GM20431 (cell line): ENCODE results near the gene ZCCHC9.
"Not testable (repeated sequence)": the region's sequence is repeated elsewhere in the genome, so short reads cannot be mapped to it uniquely, and the experiment has no call there.

Experiments
- in situ Hi-C: fragments of 300-500 bp; cut with MseI, MboI; formaldehyde crosslinking; loops from one replicate; pipeline ENCODE4 v1.15.0; 2020; ENCODE audit warnings: low sequenced_read_pairs; ENCODE audit not compliant: unreplicated experiment

Gene ZCCHC9

GRCh38 chr5:81301271-81302015 lies at the start of gene ZCCHC9:
TSS of gene ZCCHC9 (plus strand) at chr5:81301587. CDS start at chr5:81304758, 3,171 bp downstream.
- in situ Hi-C loops: no loop called here

- in situ Hi-C loops: no loop called here
Observed at GRCh38 chr5:81251922-81252321, 49.5 kb upstream of the ZCCHC9 start.

- in situ Hi-C loops: no loop called here
Observed at GRCh38 chr5:81252904-81253303, 48.5 kb upstream of the ZCCHC9 start.

GRCh38 chr5:81253875-81254274 lies 47.5 kb upstream of the ZCCHC9 start:
- in situ Hi-C loops: no loop called here

GRCh38 chr5:81254886-81255559 lies 46.4 kb upstream of the ZCCHC9 start:
- in situ Hi-C loops: no loop called here

- in situ Hi-C loops: no loop called here
Observed at GRCh38 chr5:81256766-81257165, 44.6 kb upstream of the ZCCHC9 start.

- in situ Hi-C loops: not testable (repeated sequence)
Observed at GRCh38 chr5:81262796-81263195, 38.6 kb upstream of the ZCCHC9 start.

GRCh38 chr5:81265101-81265500 lies 36.3 kb upstream of the ZCCHC9 start:
- in situ Hi-C loops: no loop called here

- in situ Hi-C loops: no loop called here
Observed at GRCh38 chr5:81268521-81269196, 32.7 kb upstream of the ZCCHC9 start.

- in situ Hi-C loops: no loop called here
Observed at GRCh38 chr5:81269751-81270393, 31.5 kb upstream of the ZCCHC9 start.

GRCh38 chr5:81270394-81271027 lies 30.9 kb upstream of the ZCCHC9 start:
- in situ Hi-C loops: not testable (repeated sequence)

GRCh38 chr5:81283976-81284375 lies 17.4 kb upstream of the ZCCHC9 start:
- in situ Hi-C loops: no loop called here

GRCh38 chr5:81286059-81286617 lies 15.2 kb upstream of the ZCCHC9 start:
- in situ Hi-C loops: no loop called here

GRCh38 chr5:81288021-81288433 lies 13.4 kb upstream of the ZCCHC9 start:
- in situ Hi-C loops: no loop called here

GRCh38 chr5:81290146-81290545 lies 11.2 kb upstream of the ZCCHC9 start:
- in situ Hi-C loops: no loop called here

- in situ Hi-C loops: no loop called here
Observed at GRCh38 chr5:81292130-81292529, 9.3 kb upstream of the ZCCHC9 start.

- in situ Hi-C loops: not testable (repeated sequence)
Observed at GRCh38 chr5:81294021-81294420, 7.4 kb upstream of the ZCCHC9 start.

- in situ Hi-C loops: no loop called here
Observed at GRCh38 chr5:81297531-81297930, 3.9 kb upstream of the ZCCHC9 start.

GRCh38 chr5:81300921-81301270 lies 491 bp upstream of the ZCCHC9 start:
- in situ Hi-C loops: no loop called here

- in situ Hi-C loops: no loop called here
Observed at GRCh38 chr5:81302596-81302995, 1.2 kb downstream of the ZCCHC9 start.
